Measurements from ENCODE around the gene LARGE1.

- TF ChIP-seq POLR2A (IDR thresholded peaks at IDR 0.05) = no peak
- TF ChIP-seq, protein P1, sequence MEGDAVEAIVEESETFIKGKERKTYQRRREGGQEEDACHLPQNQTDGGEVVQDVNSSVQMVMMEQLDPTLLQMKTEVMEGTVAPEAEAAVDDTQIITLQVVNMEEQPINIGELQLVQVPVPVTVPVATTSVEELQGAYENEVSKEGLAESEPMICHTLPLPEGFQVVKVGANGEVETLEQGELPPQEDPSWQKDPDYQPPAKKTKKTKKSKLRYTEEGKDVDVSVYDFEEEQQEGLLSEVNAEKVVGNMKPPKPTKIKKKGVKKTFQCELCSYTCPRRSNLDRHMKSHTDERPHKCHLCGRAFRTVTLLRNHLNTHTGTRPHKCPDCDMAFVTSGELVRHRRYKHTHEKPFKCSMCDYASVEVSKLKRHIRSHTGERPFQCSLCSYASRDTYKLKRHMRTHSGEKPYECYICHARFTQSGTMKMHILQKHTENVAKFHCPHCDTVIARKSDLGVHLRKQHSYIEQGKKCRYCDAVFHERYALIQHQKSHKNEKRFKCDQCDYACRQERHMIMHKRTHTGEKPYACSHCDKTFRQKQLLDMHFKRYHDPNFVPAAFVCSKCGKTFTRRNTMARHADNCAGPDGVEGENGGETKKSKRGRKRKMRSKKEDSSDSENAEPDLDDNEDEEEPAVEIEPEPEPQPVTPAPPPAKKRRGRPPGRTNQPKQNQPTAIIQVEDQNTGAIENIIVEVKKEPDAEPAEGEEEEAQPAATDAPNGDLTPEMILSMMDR (IDR thresholded peaks at IDR 0.05) = no peak
- no peak for TF ChIP-seq EP300 (IDR thresholded peaks at IDR 0.05)
These were observed 399.1 kb downstream of the LARGE1 start for GRCh38 chr22:33520904-33521780.

Data from tibial nerve (tissue), 4 donors.